Memory B cell (primary cell): ENCODE measurements around the gene ZKSCAN3.
"Not testable (repeated sequence)": the region's sequence is repeated elsewhere in the genome, so short reads cannot be mapped to it uniquely, and the experiment has no call there.

ENCODE experiments used
- ATAC-seq: fragments of 150-1000 bp; cut with Tn5 transposase; 2 replicates; pipeline ENCODE4 v1.10.0; 2021; ENCODE audit warnings: low read depth, mild to moderate bottlenecking, moderate library complexity
- DNase-seq, 2 donors: peaks; one replicate each; pipeline ENCODE4 v3.0.0; 2022; ENCODE audit warnings: low spot score in 2 of 2
- H3K27ac Mint-ChIP-seq: one replicate; pipeline ENCODE4 v1.8.0; 2022; ENCODE audit warnings: mild to moderate bottlenecking, moderate library complexity, mixed read lengths
- H3K27me3 Mint-ChIP-seq: one replicate; pipeline ENCODE4 v1.8.0; 2022; ENCODE audit warnings: mixed read lengths
- H3K36me3 Mint-ChIP-seq: one replicate; pipeline ENCODE4 v1.8.0; 2022; ENCODE audit warnings: mild to moderate bottlenecking, mixed read lengths
- H3K4me1 Mint-ChIP-seq: one replicate; pipeline ENCODE4 v1.8.0; 2022; ENCODE audit warnings: mixed read lengths
- H3K4me3 Mint-ChIP-seq: one replicate; pipeline ENCODE4 v1.8.0; 2022; ENCODE audit warnings: mild to moderate bottlenecking, moderate library complexity, mixed read lengths
- H3K9me3 Mint-ChIP-seq: one replicate; pipeline ENCODE4 v1.8.0; 2022; ENCODE audit warnings: mixed read lengths

The ZKSCAN3 gene

DNA sequence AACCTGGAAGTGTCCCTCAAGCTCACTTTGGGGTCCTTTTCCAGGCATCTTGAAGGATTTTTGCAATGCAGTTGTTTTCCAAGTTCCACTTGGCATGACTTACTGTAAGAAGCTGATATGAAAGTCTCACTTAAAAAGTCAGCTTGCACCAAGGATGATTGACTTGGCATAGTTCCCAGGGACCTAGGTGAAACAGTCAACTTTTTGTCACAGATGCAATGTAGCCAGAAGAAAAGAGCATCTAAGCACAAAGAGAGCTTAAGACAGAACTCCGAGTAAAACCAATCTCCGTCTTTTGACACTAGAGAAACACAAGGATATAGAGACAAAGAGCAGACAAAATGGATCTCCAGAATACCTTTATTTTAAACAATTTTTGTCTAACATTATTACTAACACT lies 52.5 kb downstream of the ZKSCAN3 start:
- H3K4me3 Mint-ChIP-seq = no peak overlapping the region
- no peak overlapping the region for H3K27ac Mint-ChIP-seq
- peaks cover 13% of the 10 kb centered on the region for H3K27me3 Mint-ChIP-seq
- no peak for DNase-seq
- no peak for ATAC-seq
- H3K9me3 Mint-ChIP-seq = peaks cover 3% of the 10 kb centered on the region
- peaks cover 5% of the 10 kb centered on the region for H3K36me3 Mint-ChIP-seq
- H3K4me1 Mint-ChIP-seq = peaks cover 14% of the 10 kb centered on the region

DNA sequence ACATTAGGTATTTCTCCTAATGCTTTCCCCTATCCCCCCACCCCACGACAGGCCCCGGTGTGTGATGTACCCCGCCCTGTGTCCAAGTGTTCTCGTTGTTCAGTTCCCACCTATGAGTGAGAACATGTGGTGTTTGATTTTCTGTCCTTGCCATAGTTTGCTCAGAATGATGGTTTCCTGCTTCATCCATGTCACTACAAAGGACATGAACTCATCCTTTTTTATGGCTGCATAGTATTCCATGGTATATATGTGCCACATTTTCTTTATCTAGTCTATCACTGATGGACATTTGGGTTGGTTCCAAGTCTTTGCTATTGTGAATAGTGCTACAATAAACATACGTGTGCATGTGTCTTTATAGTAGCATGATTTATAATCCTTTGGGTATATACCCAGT lies 54.2 kb downstream of the ZKSCAN3 start:
- not testable (repeated sequence) for H3K27ac Mint-ChIP-seq, H3K4me3 Mint-ChIP-seq, H3K4me1 Mint-ChIP-seq, H3K36me3 Mint-ChIP-seq, H3K9me3 Mint-ChIP-seq, ATAC-seq, DNase-seq
- peaks cover 15% of the 10 kb centered on the region for H3K27me3 Mint-ChIP-seq

DNA sequence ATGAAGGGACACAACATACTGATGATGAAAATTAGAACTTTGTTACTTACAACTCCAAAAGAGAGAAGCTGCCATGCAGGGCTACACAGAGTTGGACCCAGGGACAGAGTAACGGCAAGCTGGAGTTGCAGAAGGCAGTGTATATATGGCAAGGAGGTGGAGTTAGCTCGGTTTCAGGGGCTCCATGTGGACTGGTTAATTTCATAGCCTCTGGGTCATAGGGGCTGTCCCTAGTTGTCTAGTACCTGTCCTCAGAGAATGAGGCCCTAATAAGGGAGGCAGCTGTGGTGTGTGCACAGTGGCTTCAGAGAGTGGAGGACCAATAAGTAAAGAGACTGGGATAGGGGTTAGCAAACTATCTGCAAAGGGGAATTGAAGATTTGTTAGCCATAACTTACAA lies 57.7 kb downstream of the ZKSCAN3 start:
- no peak overlapping the region for H3K4me3 Mint-ChIP-seq

DNA sequence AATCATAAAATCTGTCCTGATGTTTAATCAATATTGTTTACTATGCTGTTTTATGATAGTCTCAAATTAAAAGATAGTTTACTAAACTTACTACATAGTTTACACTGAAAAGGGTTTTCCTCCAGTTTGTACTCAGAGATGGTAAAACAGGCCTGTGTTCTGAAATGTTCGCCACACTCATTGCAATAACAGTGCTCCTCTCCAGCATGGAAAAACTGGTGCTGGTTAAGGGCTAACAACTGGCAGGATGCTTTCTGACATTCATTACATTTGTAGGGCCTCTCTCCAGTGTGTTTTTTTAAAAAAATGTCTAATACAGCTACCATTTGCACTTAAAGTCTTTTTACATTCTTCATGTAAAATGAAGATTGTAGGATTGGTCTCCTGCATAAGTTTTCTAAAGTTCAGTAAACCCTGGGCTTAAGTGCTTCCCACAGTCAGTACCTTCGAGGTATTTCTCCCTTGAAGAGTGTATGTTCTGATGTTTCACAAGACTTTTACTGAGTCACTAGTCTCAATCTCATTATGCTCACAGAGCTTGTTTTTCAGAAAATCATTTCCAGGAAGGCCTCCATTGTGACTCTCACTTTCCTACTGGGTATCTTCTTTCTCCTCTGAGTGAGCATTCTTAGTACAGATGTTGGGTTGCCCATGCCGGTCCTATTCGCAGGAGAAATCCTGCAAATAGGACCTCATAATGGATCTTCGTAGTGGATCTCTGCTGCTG lies 58.5 kb downstream of the ZKSCAN3 start:
- H3K4me3 Mint-ChIP-seq = no peak overlapping the region
- no peak for ATAC-seq
- H3K27me3 Mint-ChIP-seq = peaks cover 16% of the 10 kb centered on the region
- no peaks in the 10 kb centered on the region for H3K4me1 Mint-ChIP-seq
- H3K36me3 Mint-ChIP-seq = no peaks in the 10 kb centered on the region
- H3K27ac Mint-ChIP-seq = no peak overlapping the region
- peaks cover 4% of the 10 kb centered on the region for H3K9me3 Mint-ChIP-seq
- no peak for DNase-seq

More for the DNA sequence above, 57.7 kb downstream of the ZKSCAN3 start:
- H3K4me1 Mint-ChIP-seq = no peaks in the 10 kb centered on the region
- peaks cover 4% of the 10 kb centered on the region for H3K9me3 Mint-ChIP-seq
- ATAC-seq (no peak), DNase-seq (no peak)
- H3K36me3 Mint-ChIP-seq = no peaks in the 10 kb centered on the region
- H3K27me3 Mint-ChIP-seq = peaks cover 16% of the 10 kb centered on the region
- no peak overlapping the region for H3K27ac Mint-ChIP-seq

DNA sequence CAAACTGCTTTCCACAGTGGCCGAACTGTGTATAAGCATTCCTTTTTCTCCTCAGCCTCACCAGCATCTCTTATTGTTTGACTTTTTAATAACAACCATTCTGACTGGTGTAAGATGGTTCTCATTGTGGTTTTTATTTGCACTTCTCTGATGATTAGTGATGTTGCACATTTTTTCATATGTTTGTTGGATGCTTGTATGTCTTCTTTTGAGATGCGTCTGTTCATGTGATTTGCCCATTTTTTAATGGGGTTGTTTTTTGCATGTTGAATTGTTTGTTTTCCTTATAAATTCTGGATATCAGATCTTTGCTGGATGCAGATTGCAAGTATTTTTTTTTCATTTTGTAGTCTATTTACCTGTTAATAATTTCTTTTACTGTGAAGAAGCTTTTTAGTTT lies 61.0 kb downstream of the ZKSCAN3 start:
- DNase-seq (no peak), ATAC-seq (no peak)
- Mint-ChIP-seq H3K36me3 (no peaks in the 10 kb centered on the region), H3K27me3 (peaks cover 12% of the 10 kb centered on the region), H3K27ac (no peak overlapping the region), H3K9me3 (peaks cover 4% of the 10 kb centered on the region), H3K4me3 (no peak overlapping the region), H3K4me1 (no peaks in the 10 kb centered on the region)

DNA sequence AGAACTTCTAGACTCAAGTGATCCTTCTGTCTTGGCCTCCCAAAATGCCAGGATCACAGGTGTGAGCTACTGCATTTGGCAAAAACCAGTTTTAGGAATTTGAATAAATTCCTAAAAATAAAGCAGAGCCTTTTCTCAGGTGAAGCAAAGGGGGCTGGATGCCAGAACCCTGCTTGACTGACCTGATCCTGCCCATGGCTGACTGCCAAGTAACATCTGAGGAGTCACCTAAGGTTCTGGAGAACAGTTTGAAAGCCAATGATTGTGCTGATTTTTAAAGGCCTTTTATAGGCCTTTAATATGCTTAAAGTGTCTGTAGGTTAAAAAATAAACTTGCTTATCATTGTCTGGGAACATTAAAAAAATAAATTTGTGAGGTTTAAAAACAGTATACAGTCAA lies 63.9 kb downstream of the ZKSCAN3 start:
- no peak overlapping the region for H3K27ac Mint-ChIP-seq
- no peak overlapping the region for H3K4me3 Mint-ChIP-seq
- H3K9me3 Mint-ChIP-seq = peaks cover 4% of the 10 kb centered on the region
- no peaks in the 10 kb centered on the region for H3K36me3 Mint-ChIP-seq
- ATAC-seq (no peak), DNase-seq (no peak)
- H3K27me3 Mint-ChIP-seq = peaks cover 9% of the 10 kb centered on the region
- no peaks in the 10 kb centered on the region for H3K4me1 Mint-ChIP-seq
